Stimulated activated CD4-positive, alpha-beta T cell treated with anti-CD3 and anti-CD28 coated beads, Interleukin-1b, Interleukin-23, amount 100 ng/mL, for 48 hours (primary cell): Measurements from ENCODE around the gene CYTH3.
"Not testable (repeated sequence)": the region's sequence is repeated elsewhere in the genome, so short reads cannot be mapped to it uniquely, and the experiment has no call there.

ENCODE experiments used
- DNase-seq: peaks from one replicate; pipeline ENCODE4 v3.0.0-alpha.2; 2020

Gene CYTH3

GRCh38 chr7:6228361-6229229 lies 43.8 kb downstream of the CYTH3 start:
- no peak for DNase-seq

DNA sequence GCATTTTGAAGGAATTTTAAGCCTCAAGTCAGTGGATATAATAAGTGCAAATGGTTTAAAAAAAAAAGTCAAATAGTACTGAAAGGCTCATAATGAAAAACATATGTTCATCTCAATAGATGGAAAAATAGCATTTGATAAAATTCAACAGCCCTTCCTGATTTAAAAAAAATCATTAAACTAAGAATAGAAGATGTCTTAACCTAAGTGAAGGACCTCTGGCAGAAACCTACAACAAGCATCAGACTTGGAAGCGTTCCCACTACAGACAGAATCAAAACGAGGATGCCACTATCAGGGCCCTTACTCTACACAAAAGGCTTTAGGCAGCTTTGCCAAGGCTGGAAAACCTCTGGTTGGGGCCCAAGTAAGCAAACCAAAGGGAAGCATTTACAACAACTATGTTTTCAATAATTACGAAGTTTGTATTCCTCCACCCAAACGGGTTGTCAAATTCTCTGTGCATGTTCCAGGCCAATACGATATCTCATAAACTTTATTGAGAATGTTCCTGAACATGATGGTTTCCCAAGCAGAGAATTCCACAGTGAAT lies 45.1 kb downstream of the CYTH3 start:
- DNase-seq = no peak

DNA sequence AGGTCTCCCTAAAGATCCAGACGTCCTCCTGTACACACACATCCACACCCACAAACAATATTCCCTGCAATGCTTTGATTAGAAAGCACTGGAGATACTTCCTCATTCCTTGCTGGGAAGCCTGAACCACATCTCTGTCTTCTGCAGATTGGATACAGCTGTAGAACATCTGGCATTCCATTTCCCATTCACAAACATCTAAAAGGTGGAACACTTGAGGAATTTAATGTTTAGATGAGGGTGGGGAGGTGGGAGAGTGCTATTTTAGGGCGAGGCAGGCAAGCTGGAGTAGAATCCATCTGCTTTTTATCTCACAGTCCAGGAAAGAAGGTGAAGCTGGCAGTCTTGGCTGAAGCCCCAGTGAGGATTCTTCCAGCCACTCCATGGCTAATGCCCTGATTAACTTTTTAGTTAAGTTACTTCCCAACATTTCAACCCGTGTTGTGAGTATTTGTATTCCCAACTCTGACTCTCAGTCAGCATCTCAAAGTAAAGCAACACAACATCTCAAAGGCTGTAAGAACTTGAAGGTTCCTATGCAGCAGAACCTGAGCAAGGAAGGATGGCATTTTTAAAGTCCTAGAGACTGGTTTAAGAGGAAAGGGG lies 46.1 kb downstream of the CYTH3 start:
- no peak for DNase-seq

DNA sequence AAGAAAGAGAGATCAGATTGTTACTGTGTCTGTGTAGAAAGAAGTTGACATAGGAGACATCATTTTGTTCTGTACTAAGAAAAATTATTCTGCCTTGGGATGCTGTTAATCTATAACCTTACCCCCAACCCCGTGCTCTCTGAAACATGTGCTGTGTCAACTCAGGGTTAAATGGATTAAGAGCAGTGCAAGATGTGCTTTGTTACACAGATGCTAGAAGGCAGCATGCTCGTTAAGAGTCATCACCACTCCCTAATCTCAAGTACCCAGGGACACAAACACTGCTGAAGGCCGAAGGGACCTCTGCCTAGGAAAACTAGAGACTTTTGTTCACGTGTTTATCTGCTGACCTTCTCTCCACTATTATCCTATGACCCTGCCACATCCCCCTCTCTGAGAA lies 49.0 kb downstream of the CYTH3 start:
- not testable (repeated sequence) for DNase-seq

- DNase-seq = not testable (repeated sequence)
Observed at GRCh38 chr7:6223010-6223409, 49.4 kb downstream of the CYTH3 start.

GRCh38 chr7:6221340-6222319 lies 50.8 kb downstream of the CYTH3 start:
- peak; percentile 54 for DNase-seq

GRCh38 chr7:6218329-6218728 lies 54.1 kb downstream of the CYTH3 start:
- DNase-seq = no peak

- no peak for DNase-seq
Observed at GRCh38 chr7:6212008-6212407, 60.4 kb downstream of the CYTH3 start.

DNA sequence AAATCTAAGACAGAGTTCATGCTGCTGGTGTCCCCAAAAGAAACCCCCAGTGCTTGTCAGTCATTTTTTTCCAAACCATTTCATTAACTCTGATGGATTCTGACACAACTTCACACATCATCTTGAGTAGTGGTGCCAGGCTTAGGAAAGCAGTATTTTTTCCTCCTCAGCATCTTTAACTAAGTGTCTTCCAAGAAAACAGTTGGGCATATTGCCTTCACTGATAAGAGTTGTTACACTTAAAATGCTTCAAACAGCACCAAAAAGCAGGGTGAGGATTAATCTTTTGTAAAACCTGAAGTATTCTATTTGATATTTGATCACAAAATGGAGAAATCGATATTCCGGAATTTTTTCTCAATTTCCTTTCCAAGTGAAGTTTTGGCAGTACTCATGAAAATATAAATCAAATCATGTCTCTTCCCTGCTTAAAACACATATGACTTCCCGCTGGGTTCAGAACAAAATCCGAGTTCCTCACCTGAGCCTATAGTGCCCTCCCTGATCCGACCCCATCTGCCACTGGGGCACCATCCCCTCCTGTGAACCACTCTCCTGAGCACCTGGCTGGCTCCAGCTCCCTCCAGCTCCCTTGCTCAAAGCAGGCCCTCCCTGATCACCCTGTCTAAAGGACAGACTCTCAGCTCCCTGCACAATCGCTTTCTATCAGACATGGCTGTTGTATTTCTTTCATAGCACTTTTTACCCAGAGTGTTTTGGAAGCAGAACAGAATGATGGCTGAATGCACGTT lies 61.6 kb downstream of the CYTH3 start:
- no peak for DNase-seq

DNA sequence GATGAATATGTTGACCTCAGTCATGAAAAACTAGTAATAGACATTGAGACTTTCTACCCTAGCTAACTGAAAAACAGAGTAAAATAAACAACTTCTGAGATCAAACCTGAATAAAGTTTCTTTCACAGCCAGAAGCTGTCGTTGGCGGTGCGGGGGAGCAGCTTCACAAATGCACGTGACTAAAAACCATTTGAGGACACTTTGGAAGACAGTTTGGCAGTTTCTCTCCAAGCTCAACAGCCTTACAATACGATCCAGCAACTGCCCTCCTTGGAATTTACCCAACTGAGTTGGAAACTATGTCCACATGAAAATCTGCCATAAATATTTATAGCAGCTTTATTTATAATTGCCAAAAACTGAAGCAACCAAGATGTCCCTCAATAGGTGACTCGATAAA lies 63.1 kb downstream of the CYTH3 start:
- no peak for DNase-seq

DNA sequence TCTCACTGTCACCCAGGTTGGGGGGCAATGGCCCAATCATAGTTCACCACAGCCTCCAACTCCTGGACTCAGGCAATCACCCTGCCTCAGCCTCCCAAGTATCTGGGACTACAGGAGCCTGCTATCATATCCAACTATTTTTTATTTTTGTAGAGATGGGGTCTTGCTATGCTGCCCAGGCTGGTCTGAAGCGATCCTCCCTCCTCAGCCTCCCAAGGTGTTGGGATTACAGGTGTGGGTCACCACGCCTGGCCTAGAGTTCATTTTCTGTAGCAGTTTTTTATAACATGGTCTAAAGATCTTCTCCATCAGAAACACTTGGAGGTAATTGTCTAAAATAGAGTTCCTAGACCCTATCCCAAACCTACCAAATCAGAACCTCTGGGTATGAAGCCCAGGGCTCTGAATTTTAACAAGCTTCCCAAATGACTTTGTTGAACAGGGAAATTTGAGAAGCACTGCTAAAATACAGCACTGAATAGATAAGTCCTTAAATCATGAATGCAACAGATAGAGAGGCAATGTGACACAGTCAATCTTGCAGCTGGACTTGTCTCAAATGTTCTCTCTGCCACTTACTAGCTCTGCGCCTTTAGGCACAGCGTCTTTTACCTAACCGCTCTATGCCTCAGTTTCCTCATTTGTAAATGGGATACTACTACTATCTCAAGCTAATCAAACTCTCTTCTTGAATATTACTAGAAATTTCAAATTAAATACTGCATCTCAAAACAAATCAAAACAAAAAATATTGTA lies 63.7 kb downstream of the CYTH3 start:
- DNase-seq = no peak

- no peak for DNase-seq
Observed at GRCh38 chr7:6205971-6206660, 66.3 kb downstream of the CYTH3 start.

DNA sequence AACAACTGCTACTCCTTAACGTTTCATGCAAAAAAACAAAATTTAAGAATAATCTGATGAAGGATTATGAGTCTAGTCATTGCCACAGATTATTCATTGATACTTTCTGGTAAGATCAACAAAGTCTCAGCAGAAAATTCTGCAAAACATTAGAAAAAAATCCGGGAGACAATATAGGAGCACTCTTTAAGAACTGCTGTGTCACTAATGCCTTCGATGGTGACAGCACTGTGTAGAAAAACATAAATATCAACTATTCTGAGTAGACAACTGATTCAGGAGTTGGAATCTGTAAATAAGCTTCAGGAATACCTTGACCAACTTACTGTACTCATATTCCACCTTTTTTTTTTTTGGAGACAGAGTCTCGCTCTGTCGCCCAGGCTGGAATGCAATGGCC lies 69.0 kb downstream of the CYTH3 start:
- no peak for DNase-seq

- DNase-seq = no peak
Observed at GRCh38 chr7:6202117-6202516, 70.3 kb downstream of the CYTH3 start.

DNA sequence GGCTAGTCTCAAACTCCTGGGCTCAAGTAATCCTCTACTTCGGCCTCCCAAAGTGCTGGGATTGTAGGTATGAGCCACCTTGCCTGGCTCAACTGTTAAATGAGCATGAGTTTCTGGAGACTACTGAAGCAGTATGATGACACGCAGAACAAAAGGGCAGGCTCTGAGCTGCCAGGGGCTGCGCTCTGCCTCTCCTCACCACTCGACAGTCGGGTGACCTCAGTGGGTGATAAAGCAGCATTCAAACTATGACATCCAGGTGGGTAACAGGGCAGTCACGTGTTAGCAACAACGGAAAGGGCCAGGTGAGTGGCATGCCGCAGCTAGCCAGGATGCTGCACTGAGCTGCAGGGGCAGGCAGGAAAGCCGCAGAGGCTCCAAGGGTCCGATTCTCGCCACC lies 71.5 kb downstream of the CYTH3 start:
- no peak for DNase-seq

DNA sequence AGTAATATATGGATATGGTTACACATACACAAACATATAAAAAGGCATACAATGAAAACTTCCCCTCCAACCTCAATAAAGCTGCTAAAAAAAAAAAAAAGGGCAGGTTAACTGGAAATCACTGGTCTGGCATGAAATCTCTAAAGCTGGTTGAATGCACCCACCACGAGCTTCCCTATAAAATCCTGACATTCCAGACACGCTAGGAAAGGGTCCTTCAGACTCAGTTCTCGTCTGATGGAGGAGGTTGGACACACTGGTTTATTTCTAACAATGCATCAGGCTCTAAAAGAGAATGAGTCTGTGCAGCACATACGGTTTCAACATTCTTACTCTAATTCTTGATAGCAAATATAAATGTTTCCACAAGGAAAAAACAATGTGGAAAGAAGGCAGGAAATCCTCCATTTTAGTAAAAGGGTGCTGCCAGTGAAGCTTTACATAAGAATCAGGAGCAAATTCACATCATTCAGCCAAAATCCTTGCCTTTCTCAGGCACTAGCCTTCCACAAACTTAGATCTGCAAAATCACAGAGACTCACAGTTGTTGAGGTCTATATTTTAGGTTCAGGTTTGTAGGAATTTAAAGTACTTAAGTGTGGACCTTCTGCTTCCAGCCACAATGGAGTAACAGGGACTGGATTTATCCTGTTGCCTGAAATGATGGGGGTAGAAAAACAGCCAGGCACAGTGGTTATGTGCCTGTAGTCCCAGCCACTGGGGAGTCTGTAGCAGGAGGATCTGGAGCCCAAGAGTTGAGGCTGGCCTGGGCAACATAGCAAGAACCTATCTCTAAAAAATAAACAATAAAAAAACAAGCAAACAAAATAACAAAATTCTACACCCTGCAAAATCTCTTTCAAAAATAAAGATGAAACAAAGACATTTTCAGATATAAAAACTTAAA lies 73.5 kb downstream of the CYTH3 start:
- no peak for DNase-seq

DNA sequence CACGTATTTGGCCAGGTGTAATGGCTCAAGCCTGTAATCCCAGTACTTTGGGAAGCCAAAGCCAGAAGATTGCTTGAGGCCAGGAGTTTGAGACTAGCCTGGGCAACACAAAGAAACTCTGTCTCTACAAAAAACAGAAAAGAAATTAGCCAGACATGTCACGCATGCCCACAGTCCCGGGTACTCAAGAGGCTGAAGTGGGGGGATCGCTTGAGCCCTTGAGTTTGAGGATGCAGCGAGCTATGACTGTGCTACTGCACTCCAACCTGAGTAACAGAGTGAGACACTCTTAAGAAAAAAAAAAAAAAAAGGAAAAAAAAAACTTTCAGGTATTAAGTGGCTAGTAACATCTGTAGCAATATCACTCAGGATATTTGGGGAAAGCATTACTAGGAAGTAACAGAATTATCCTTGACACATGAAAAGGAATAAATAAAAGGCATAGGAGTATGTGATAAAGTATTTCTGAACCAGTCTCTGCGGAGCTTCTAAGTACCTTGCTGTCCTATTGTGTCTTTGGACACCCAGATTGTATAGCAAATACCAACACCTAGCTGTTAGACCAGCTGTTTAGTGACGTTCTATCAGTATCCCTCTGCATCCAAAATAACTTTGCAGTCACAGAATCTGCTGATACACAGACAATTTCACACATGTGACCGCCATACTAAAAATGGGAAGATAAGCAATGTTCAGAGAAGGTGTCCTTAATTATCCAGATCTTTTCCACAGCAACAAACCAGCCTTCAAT lies 74.4 kb downstream of the CYTH3 start:
- DNase-seq = no peak

- no peak for DNase-seq
Observed at GRCh38 chr7:6193709-6194108, 78.7 kb downstream of the CYTH3 start.

DNA sequence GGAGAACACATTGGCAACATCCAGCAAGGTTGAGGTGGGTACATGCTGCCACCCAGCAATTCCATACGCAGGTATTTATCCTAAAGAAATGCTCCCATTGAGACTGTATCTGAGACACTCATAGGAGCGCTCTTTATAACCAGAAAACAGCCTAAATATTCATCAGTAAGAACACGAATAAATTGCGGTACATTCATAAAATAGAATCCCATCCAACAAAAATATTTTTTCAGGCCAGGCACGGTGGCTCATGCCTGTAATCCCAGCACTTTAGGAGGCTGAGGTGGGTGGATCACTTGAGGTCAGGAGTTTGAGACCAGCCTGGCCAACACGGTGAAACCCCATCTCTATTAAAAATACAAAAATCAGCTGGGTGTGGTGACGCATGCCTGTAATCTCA lies 81.9 kb downstream of the CYTH3 start:
- DNase-seq = not testable (repeated sequence)
